Measurements from ENCODE around the gene CADM2. TPM values are rescaled to one million over a fixed set of nuclear protein-coding genes. Genes with fewer than 3 reads are reported as not detected.

The CADM2 gene
- total RNA-seq, 4 donors from 2014 or later, result 15.6 to 51.8 (median 37.4) TPM

- no peak overlapping the region for H3K27ac ChIP-seq
- 58 to 68% methylated on average over 2 of the region's 2 CpGs for WGBS, 2 donors
Measured at GRCh38 chr3:85660451-85660850, 701.7 kb downstream of the CADM2 start.

GRCh38 chr3:85662462-85662861 is 703.7 kb downstream of the CADM2 start:
- Histone ChIP-seq H3K4me1 (no peaks in the 10 kb centered on the region), H3K36me3 (no peaks in the 10 kb centered on the region)
- WGBS, 2 donors, result 71 to 83% methylated on average over 3 of the region's 3 CpGs

More at GRCh38 chr3:85660451-85660850, 701.7 kb downstream of the CADM2 start:
- no peak overlapping the region for H3K4me3 ChIP-seq
- DNase-seq (ENCODE audit: low spot score in 2 of 2), result no peak
- H3K36me3 ChIP-seq, result no peaks in the 10 kb centered on the region
- H3K4me1 ChIP-seq, result no peaks in the 10 kb centered on the region
- no peak for TF ChIP-seq CTCF (IDR thresholded peaks at IDR 0.05)
- TF ChIP-seq EP300 (IDR thresholded peaks at IDR 0.05), result no peak
- TF ChIP-seq POLR2A (IDR thresholded peaks at IDR 0.05), result no peak
- H3K9me3 ChIP-seq, result no peaks in the 10 kb centered on the region
- no peaks in the 10 kb centered on the region for H3K27me3 ChIP-seq

GRCh38 chr3:85667744-85668143 is 709.0 kb downstream of the CADM2 start:
- Histone ChIP-seq H3K27me3 (no peaks in the 10 kb centered on the region), H3K36me3 (no peaks in the 10 kb centered on the region), H3K4me1 (no peaks in the 10 kb centered on the region), H3K27ac (no peak overlapping the region), H3K4me3 (no peak overlapping the region), H3K9me3 (no peaks in the 10 kb centered on the region)
- TF ChIP-seq CTCF (IDR thresholded peaks at IDR 0.05) (no peak), EP300 (IDR thresholded peaks at IDR 0.05) (no peak), POLR2A (IDR thresholded peaks at IDR 0.05) (no peak)
- 89% methylated on average over 5 of the region's 5 CpGs for WGBS, 2 donors
- no peak for DNase-seq (ENCODE audit: low spot score in 2 of 2)

More at GRCh38 chr3:85662462-85662861, 703.7 kb downstream of the CADM2 start:
- DNase-seq (ENCODE audit: low spot score in 2 of 2), result no peak
- Histone ChIP-seq H3K9me3 (no peaks in the 10 kb centered on the region), H3K27me3 (no peaks in the 10 kb centered on the region), H3K4me3 (no peak overlapping the region), H3K27ac (no peak overlapping the region)
- TF ChIP-seq EP300 (IDR thresholded peaks at IDR 0.05), result no peak
- no peak for TF ChIP-seq CTCF (IDR thresholded peaks at IDR 0.05)
- TF ChIP-seq POLR2A (IDR thresholded peaks at IDR 0.05), result no peak

GRCh38 chr3:85670634-85671205 is 711.9 kb downstream of the CADM2 start:
- no peaks in the 10 kb centered on the region for H3K9me3 ChIP-seq
- 54 to 55% methylated on average over 2 of the region's 2 CpGs for WGBS, 2 donors
- no peak overlapping the region for H3K4me3 ChIP-seq
- no peaks in the 10 kb centered on the region for H3K27me3 ChIP-seq
- no peak overlapping the region for H3K27ac ChIP-seq
- TF ChIP-seq CTCF (IDR thresholded peaks at IDR 0.05), result no peak
- TF ChIP-seq POLR2A (IDR thresholded peaks at IDR 0.05), result no peak
- no peak for TF ChIP-seq EP300 (IDR thresholded peaks at IDR 0.05)
- no peaks in the 10 kb centered on the region for H3K4me1 ChIP-seq
- no peak for DNase-seq (ENCODE audit: low spot score in 2 of 2)
- no peaks in the 10 kb centered on the region for H3K36me3 ChIP-seq

- Histone ChIP-seq H3K9me3 (no peaks in the 10 kb centered on the region), H3K4me1 (no peaks in the 10 kb centered on the region), H3K36me3 (no peaks in the 10 kb centered on the region), H3K27me3 (no peaks in the 10 kb centered on the region), H3K27ac (no peak overlapping the region), H3K4me3 (no peak overlapping the region)
- 90 to 95% methylated on average over 1 of the region's 1 CpG for whole genome bisulfite sequencing, 2 donors
- DNase-seq (ENCODE audit: low spot score in 2 of 2), result no peak
- TF ChIP-seq POLR2A (IDR thresholded peaks at IDR 0.05), result no peak
- TF ChIP-seq CTCF (IDR thresholded peaks at IDR 0.05), result no peak
- no peak for TF ChIP-seq EP300 (IDR thresholded peaks at IDR 0.05)
Measured at GRCh38 chr3:85672761-85673160, 714.0 kb downstream of the CADM2 start.
